Measurements from ENCODE around the gene TMEM135. TPM values are rescaled to one million over a fixed set of nuclear protein-coding genes. Genes with fewer than 3 reads are reported as not detected.

Gene TMEM135
- total RNA-seq, 1 donor from 2014 or later: 46.4 TPM

- H2AFZ ChIP-seq (replicated peaks): no peak overlapping the region
- no peak for DNase-seq (ENCODE audit: low spot score)
- peaks cover 3% of the 10 kb centered on the region for H3K79me2 ChIP-seq (ENCODE audit: low read depth)
- H3K27me3 ChIP-seq: no peaks in the 10 kb centered on the region
- H3K9me3 ChIP-seq (ENCODE audit: low read depth): no peaks in the 10 kb centered on the region
- Mint-ChIP-seq H3K9me3 (peaks cover 22% of the 10 kb centered on the region), H3K27ac (no peak overlapping the region), H3K27me3 (ENCODE audit: insufficient read depth, low read depth) (peaks cover 2% of the 10 kb centered on the region), H3K36me3 (peaks cover 13% of the 10 kb centered on the region), H3K4me1 (peaks cover 3% of the 10 kb centered on the region), H3K4me3 (no peak overlapping the region)
- H3K36me3 ChIP-seq: no peaks in the 10 kb centered on the region
- H3K4me3 ChIP-seq: no peak overlapping the region
- no peaks in the 10 kb centered on the region for H3F3A ChIP-seq (ENCODE audit: low read depth)
- no peaks in the 10 kb centered on the region for H4K20me1 ChIP-seq (ENCODE audit: low read depth)
- no peak overlapping the region for H3K4me2 ChIP-seq
- no peak for TF ChIP-seq CTCF (IDR thresholded peaks at IDR 0.05)
- TF ChIP-seq EZH2phosphoT487 (IDR thresholded peaks at IDR 0.05): no peak
- no peak for TF ChIP-seq EZH2 (IDR thresholded peaks at IDR 0.05)
- H3K27ac ChIP-seq: no peak overlapping the region
- no peaks in the 10 kb centered on the region for H3K4me1 ChIP-seq
- no peak overlapping the region for H3K9ac ChIP-seq
Measured at GRCh38 chr11:87173185-87174039, 135.7 kb downstream of the TMEM135 start.

- Histone ChIP-seq H3K4me2 (no peak overlapping the region), H3F3A (ENCODE audit: low read depth) (no peaks in the 10 kb centered on the region), H3K36me3 (no peaks in the 10 kb centered on the region), H2AFZ (replicated peaks) (no peak overlapping the region), H3K4me3 (no peak overlapping the region), H4K20me1 (ENCODE audit: low read depth) (no peaks in the 10 kb centered on the region), H3K4me1 (peaks cover under 1% of the 10 kb centered on the region), H3K27me3 (no peaks in the 10 kb centered on the region), H3K79me2 (ENCODE audit: low read depth) (no peaks in the 10 kb centered on the region), H3K9ac (no peak overlapping the region), H3K27ac (no peak overlapping the region), H3K9me3 (ENCODE audit: low read depth) (no peaks in the 10 kb centered on the region)
- TF ChIP-seq CTCF (IDR thresholded peaks at IDR 0.05) (no peak), EZH2 (IDR thresholded peaks at IDR 0.05) (no peak), EZH2phosphoT487 (IDR thresholded peaks at IDR 0.05) (no peak)
- no peak for DNase-seq (ENCODE audit: low spot score)
- H3K4me1 Mint-ChIP-seq: peaks cover 3% of the 10 kb centered on the region
- H3K4me3 Mint-ChIP-seq: no peak overlapping the region
- H3K27me3 Mint-ChIP-seq (ENCODE audit: insufficient read depth, low read depth): peaks cover 2% of the 10 kb centered on the region
- peaks cover 14% of the 10 kb centered on the region for H3K36me3 Mint-ChIP-seq
- H3K27ac Mint-ChIP-seq: no peak overlapping the region
- H3K9me3 Mint-ChIP-seq: peaks cover 9% of the 10 kb centered on the region
Measured at GRCh38 chr11:87174870-87175269, 137.1 kb downstream of the TMEM135 start.

GRCh38 chr11:87176044-87176443, 138.3 kb downstream of the TMEM135 start:
- Histone ChIP-seq H2AFZ (replicated peaks) (no peak overlapping the region), H3K27me3 (no peaks in the 10 kb centered on the region), H3K36me3 (no peaks in the 10 kb centered on the region), H3K4me3 (no peak overlapping the region), H3K27ac (no peak overlapping the region), H3K4me1 (peaks cover 2% of the 10 kb centered on the region), H3K9ac (no peak overlapping the region), H3F3A (ENCODE audit: low read depth) (no peaks in the 10 kb centered on the region), H4K20me1 (ENCODE audit: low read depth) (no peaks in the 10 kb centered on the region), H3K4me2 (no peak overlapping the region), H3K9me3 (ENCODE audit: low read depth) (no peaks in the 10 kb centered on the region), H3K79me2 (ENCODE audit: low read depth) (no peaks in the 10 kb centered on the region)
- Mint-ChIP-seq H3K9me3 (peaks cover 5% of the 10 kb centered on the region), H3K4me3 (no peak overlapping the region), H3K27ac (no peak overlapping the region), H3K36me3 (peaks cover 14% of the 10 kb centered on the region), H3K4me1 (peaks cover 3% of the 10 kb centered on the region), H3K27me3 (ENCODE audit: insufficient read depth, low read depth) (peaks cover 2% of the 10 kb centered on the region)
- TF ChIP-seq CTCF (IDR thresholded peaks at IDR 0.05) (no peak), EZH2 (IDR thresholded peaks at IDR 0.05) (no peak), EZH2phosphoT487 (IDR thresholded peaks at IDR 0.05) (no peak)
- DNase-seq (ENCODE audit: low spot score): no peak

All from neural progenitor cell (in vitro differentiated cells).